ENCODE data around the gene DDX41. TPM values are rescaled to one million over a fixed set of nuclear protein-coding genes. Genes with fewer than 3 reads are reported as not detected.

DDX41 gene
- total RNA-seq, 1 experiment from 2014 or later = 136 TPM

DNA sequence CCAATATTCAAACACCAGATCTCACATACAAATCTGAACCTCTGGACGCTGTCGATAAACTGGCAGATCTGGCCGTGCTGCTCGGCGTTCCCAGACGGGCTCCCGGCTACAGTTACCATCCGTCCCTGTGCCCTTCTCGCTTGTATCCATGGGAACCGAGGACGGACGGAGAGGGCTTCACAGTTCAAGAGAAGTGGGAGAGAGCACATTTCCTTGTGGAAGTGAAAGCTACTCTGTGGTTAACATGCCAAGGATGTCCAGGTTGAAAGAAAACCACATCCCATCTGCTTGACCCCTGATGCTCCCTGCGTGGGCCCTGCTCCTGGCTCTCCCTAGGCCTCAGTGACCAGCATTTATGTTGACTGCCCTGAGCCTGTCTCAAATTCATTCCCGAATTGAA, 37.0 kb downstream of the DDX41 start:
- DNase-seq (ENCODE audit: low spot score) (no peak), ATAC-seq (no peak)
- no peak overlapping the region for H3K4me3 Mint-ChIP-seq
- no peaks in the 10 kb centered on the region for H3K27me3 Mint-ChIP-seq (ENCODE audit: low read depth)
- H3K27ac Mint-ChIP-seq = peak overlapping the region; percentile 63
- peaks cover 15% of the 10 kb centered on the region for H3K36me3 Mint-ChIP-seq
- POLR2A ChIA-PET = interaction anchor here (0.7 to 5.9 kb wide), 3 partner anchors 14 to 109 kb away, joined by 3 to 43 read pairs (median 10); partner anchors contain the start of gene PDLIM7
- TF ChIP-seq EMX1 (CRISPR knock-in tag; IDR thresholded peaks at IDR 0.05) (no peak), ZNF671 (CRISPR knock-in tag; IDR thresholded peaks at IDR 0.05) (0 out of 2 replicates have a peak, but pooled peaks have one; percentile 15)
- H3K9me3 Mint-ChIP-seq = no peaks in the 10 kb centered on the region
- CTCF ChIA-PET = interaction anchor here (16.7 kb wide), 1 partner anchor 14 kb away, joined by 230 read pairs; the partner anchor contains the start of gene PDLIM7
- peaks cover 19% of the 10 kb centered on the region for H3K4me1 Mint-ChIP-seq

DNA sequence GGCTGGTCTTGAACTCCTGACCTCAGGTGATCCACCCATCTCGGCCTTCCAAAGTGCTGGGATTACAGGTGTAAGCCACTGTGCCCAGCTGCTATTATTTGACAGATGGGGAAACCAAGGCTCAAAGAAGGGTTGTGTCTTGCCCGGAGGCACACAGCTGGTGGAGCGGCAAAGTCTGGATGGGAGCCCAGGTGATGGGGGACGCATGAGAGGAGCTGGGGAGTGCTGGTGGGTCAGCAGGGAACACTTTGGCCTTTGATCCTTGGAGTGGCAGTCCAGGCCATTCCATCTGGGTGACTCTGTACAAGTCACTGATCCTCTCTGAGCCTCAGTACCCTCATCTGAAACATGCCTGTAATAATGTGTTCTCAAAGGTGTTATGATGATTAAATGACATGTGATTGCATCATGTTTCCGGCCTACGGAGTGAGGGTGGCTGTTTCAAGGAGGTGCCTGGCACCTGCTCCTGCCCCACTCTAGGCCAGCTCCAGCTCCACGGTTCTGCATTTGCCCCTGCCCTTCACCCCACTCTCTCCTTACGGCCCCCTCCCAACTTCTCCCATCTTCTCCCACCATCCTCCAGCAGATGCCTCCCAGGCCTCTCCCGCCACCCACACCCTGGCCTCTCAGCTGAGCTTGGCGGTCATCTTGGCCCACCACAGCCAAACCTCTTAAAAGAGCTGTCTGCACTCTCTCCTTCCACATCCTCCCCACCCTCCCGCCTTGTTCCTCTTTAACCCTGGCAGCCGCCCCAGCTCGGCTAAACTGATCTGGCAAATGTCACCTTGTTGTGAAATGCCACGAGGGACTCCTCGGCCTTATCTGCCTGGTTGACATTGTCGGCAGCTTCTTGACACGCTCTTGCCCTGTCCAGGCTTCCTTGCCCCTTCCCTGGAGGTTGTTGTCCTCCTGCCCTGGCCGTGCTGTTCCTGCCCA, 37.8 kb downstream of the DDX41 start:
- H3K27me3 Mint-ChIP-seq (ENCODE audit: low read depth) = no peaks in the 10 kb centered on the region
- H3K4me3 Mint-ChIP-seq = no peak overlapping the region
- H3K4me1 Mint-ChIP-seq = peaks cover 27% of the 10 kb centered on the region
- TF ChIP-seq CBFB (CRISPR knock-in tag; IDR thresholded peaks at IDR 0.05; ENCODE audit: low read depth) (no peak), GABPB1 (CRISPR knock-in tag; IDR thresholded peaks at IDR 0.05) (peak; percentile 82), ETV6 (CRISPR knock-in tag; IDR thresholded peaks at IDR 0.05) (no peak), NFATC4 (CRISPR knock-in tag; IDR thresholded peaks at IDR 0.05) (0 out of 2 replicates have a peak, but pooled peaks have one; percentile 35), GRHL2 (CRISPR knock-in tag; IDR thresholded peaks at IDR 0.05; ENCODE audit: insufficient replicate concordance, severe bottlenecking) (no peak)
- TF ChIP-seq, protein P1, sequence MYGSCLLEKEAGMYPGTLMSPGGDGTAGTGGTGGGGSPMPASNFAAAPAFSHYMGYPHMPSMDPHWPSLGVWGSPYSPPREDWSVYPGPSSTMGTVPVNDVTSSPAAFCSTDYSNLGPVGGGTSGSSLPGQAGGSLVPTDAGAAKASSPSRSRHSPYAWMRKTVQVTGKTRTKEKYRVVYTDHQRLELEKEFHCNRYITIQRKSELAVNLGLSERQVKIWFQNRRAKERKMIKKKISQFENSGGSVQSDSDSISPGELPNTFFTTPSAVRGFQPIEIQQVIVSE (CRISPR knock-in tag; IDR thresholded peaks at IDR 0.05; ENCODE audit: borderline replicate concordance) = peak; percentile 21; the same call in 1 of the 2 replicates
- DNase-seq (ENCODE audit: low spot score) = no peak
- no peak for ATAC-seq
- H3K36me3 Mint-ChIP-seq = peaks cover 7% of the 10 kb centered on the region; the same call in 1 of the 2 replicates
- peak overlapping the region; percentile 57; the same call in 1 of the 2 replicates for H3K27ac Mint-ChIP-seq
- no peaks in the 10 kb centered on the region for H3K9me3 Mint-ChIP-seq
- ChIA-PET POLR2A (interaction anchor here (0.9 to 5.9 kb wide), 4 partner anchors 14 to 24 kb away, joined by 8 to 43 read pairs (median 10); partner anchors contain the start of gene PDLIM7), CTCF (interaction anchor here (0.9 to 16.7 kb wide), 7 partner anchors 14 to 169 kb away, joined by 3 to 230 read pairs (median 13); partner anchors contain the start of gene PDLIM7)

DNA sequence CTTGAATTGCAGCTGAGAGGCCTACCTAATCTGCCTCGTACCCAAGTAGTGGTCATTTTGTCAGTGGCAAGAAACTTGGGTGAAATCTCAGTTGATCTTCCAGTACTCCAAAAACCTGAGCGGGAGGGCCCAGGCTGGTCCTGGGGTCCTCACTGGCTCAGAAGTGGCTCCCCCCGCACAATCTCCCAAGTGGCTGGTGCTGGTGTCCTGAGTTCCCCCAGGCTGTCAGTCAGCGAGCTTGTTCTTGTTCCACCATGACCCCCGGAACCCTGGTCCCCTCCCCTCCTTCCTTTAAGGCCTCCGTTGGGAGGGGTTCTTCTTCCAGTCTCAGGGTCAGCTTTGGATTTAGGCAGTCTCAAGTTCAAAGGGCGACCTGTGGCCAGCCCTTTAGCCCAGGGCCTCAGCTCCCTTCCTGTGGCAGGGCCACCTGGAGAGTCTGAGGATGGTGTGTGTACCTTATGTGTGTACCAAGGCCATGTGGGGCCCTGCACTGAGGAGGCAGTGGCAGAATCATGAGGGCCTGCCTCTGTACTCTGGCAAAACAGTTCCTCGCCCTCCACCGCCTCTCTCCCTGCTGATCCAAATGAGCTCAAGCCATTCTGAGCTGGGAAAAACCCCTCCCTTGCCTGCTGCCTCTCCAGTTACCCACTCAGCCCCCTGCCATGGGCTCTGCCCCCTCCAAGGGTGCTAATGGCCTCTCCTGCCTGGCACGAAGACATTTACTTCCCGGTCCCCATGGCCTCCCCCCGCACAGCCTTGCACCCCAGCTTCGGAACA, 38.9 kb downstream of the DDX41 start:
- ATAC-seq = no peak
- H3K27ac Mint-ChIP-seq = 0 out of 2 replicates have a peak overlapping the region, but pooled peaks have one; percentile 71
- no peak overlapping the region for H3K4me3 Mint-ChIP-seq
- no peak for DNase-seq (ENCODE audit: low spot score)
- peaks cover under 1% of the 10 kb centered on the region; the same call in 1 of the 2 replicates for H3K36me3 Mint-ChIP-seq
- POLR2A ChIA-PET = interaction anchor here (0.9 to 5.9 kb wide), 6 partner anchors 15 to 51 kb away, joined by 3 to 43 read pairs (median 8); partner anchors contain the start of genes GRK6 and PDLIM7
- no peaks in the 10 kb centered on the region for H3K27me3 Mint-ChIP-seq (ENCODE audit: low read depth)
- CTCF ChIA-PET = interaction anchor here (0.9 to 16.7 kb wide), 8 partner anchors 15 to 168 kb away, joined by 3 to 230 read pairs (median 12); partner anchors contain the start of gene PDLIM7
- H3K4me1 Mint-ChIP-seq = peaks cover 30% of the 10 kb centered on the region
- no peaks in the 10 kb centered on the region for H3K9me3 Mint-ChIP-seq
- TF ChIP-seq, protein P2, sequence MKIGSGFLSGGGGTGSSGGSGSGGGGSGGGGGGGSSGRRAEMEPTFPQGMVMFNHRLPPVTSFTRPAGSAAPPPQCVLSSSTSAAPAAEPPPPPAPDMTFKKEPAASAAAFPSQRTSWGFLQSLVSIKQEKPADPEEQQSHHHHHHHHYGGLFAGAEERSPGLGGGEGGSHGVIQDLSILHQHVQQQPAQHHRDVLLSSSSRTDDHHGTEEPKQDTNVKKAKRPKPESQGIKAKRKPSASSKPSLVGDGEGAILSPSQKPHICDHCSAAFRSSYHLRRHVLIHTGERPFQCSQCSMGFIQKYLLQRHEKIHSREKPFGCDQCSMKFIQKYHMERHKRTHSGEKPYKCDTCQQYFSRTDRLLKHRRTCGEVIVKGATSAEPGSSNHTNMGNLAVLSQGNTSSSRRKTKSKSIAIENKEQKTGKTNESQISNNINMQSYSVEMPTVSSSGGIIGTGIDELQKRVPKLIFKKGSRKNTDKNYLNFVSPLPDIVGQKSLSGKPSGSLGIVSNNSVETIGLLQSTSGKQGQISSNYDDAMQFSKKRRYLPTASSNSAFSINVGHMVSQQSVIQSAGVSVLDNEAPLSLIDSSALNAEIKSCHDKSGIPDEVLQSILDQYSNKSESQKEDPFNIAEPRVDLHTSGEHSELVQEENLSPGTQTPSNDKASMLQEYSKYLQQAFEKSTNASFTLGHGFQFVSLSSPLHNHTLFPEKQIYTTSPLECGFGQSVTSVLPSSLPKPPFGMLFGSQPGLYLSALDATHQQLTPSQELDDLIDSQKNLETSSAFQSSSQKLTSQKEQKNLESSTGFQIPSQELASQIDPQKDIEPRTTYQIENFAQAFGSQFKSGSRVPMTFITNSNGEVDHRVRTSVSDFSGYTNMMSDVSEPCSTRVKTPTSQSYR (CRISPR knock-in tag; IDR thresholded peaks at IDR 0.05) = no peak
- no peak for TF ChIP-seq NFATC4 (CRISPR knock-in tag; IDR thresholded peaks at IDR 0.05)
- TF ChIP-seq NR1H2 (CRISPR knock-in tag; IDR thresholded peaks at IDR 0.05) = no peak
- TF ChIP-seq, protein P3, sequence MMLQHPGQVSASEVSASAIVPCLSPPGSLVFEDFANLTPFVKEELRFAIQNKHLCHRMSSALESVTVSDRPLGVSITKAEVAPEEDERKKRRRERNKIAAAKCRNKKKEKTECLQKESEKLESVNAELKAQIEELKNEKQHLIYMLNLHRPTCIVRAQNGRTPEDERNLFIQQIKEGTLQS (CRISPR knock-in tag; conservative IDR thresholded peaks at IDR 0.05) = no peak
- TF ChIP-seq EMX1 (CRISPR knock-in tag; IDR thresholded peaks at IDR 0.05) = no peak
- TF ChIP-seq SMAD3 (CRISPR knock-in tag; IDR thresholded peaks at IDR 0.05; ENCODE audit: borderline replicate concordance) = no peak
- TF ChIP-seq NR3C1 (CRISPR knock-in tag; conservative IDR thresholded peaks at IDR 0.05; ENCODE audit: low read depth) = no peak
- TF ChIP-seq, protein P4, sequence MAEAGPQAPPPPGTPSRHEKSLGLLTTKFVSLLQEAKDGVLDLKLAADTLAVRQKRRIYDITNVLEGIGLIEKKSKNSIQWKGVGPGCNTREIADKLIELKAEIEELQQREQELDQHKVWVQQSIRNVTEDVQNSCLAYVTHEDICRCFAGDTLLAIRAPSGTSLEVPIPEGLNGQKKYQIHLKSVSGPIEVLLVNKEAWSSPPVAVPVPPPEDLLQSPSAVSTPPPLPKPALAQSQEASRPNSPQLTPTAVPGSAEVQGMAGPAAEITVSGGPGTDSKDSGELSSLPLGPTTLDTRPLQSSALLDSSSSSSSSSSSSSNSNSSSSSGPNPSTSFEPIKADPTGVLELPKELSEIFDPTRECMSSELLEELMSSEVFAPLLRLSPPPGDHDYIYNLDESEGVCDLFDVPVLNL (CRISPR knock-in tag; IDR thresholded peaks at IDR 0.05; ENCODE audit: borderline replicate concordance, low read depth) = no peak
- no peak for TF ChIP-seq ZNF416 (CRISPR knock-in tag; IDR thresholded peaks at IDR 0.05)
- no peak for TF ChIP-seq ZBTB21 (CRISPR knock-in tag; IDR thresholded peaks at IDR 0.05; ENCODE audit: borderline replicate concordance)
- TF ChIP-seq ZNF232 (CRISPR knock-in tag; IDR thresholded peaks at IDR 0.05) = no peak
- TF ChIP-seq, protein P5, sequence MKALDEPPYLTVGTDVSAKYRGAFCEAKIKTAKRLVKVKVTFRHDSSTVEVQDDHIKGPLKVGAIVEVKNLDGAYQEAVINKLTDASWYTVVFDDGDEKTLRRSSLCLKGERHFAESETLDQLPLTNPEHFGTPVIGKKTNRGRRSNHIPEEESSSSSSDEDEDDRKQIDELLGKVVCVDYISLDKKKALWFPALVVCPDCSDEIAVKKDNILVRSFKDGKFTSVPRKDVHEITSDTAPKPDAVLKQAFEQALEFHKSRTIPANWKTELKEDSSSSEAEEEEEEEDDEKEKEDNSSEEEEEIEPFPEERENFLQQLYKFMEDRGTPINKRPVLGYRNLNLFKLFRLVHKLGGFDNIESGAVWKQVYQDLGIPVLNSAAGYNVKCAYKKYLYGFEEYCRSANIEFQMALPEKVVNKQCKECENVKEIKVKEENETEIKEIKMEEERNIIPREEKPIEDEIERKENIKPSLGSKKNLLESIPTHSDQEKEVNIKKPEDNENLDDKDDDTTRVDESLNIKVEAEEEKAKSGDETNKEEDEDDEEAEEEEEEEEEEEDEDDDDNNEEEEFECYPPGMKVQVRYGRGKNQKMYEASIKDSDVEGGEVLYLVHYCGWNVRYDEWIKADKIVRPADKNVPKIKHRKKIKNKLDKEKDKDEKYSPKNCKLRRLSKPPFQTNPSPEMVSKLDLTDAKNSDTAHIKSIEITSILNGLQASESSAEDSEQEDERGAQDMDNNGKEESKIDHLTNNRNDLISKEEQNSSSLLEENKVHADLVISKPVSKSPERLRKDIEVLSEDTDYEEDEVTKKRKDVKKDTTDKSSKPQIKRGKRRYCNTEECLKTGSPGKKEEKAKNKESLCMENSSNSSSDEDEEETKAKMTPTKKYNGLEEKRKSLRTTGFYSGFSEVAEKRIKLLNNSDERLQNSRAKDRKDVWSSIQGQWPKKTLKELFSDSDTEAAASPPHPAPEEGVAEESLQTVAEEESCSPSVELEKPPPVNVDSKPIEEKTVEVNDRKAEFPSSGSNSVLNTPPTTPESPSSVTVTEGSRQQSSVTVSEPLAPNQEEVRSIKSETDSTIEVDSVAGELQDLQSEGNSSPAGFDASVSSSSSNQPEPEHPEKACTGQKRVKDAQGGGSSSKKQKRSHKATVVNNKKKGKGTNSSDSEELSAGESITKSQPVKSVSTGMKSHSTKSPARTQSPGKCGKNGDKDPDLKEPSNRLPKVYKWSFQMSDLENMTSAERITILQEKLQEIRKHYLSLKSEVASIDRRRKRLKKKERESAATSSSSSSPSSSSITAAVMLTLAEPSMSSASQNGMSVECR (CRISPR knock-in tag; IDR thresholded peaks at IDR 0.05; ENCODE audit: borderline replicate concordance) = no peak

Data from WTC11 (cell line).